ELF-1 (cell line): Measurements from ENCODE around the gene RAB3A.

Experiments
- DNase-seq: peaks from one replicate; pipeline ENCODE4 v3.0.0-alpha.2; 2016; ENCODE audit warnings: low read depth, low spot score

The RAB3A gene

GRCh38 chr19:18197941-18198340, 5.9 kb downstream of the RAB3A start:
- DNase-seq: no peak

GRCh38 chr19:18197306-18197705, 6.5 kb downstream of the RAB3A start:
- no peak for DNase-seq

GRCh38 chr19:18196511-18196845, 7.4 kb downstream of the RAB3A start:
- no peak for DNase-seq

- peak; percentile 60 for DNase-seq
Measured at GRCh38 chr19:18194554-18195238, 9.1 kb downstream of the RAB3A start.

- DNase-seq: no peak
Measured at GRCh38 chr19:18194181-18194530, 9.7 kb downstream of the RAB3A start.

GRCh38 chr19:18193388-18194180, 10.3 kb downstream of the RAB3A start:
- peak; percentile 30 for DNase-seq

- peak; percentile 100 for DNase-seq
Measured at GRCh38 chr19:18192673-18193387, 11.0 kb downstream of the RAB3A start, which contains the start of gene MPV17L2. MPV17L2 (plus strand) TSS chr19:18193218; CDS start chr19:18193282, 64 bp downstream.

GRCh38 chr19:18191640-18192062, 12.2 kb downstream of the RAB3A start:
- peak; percentile 69 for DNase-seq

GRCh38 chr19:18190278-18190677, 13.6 kb downstream of the RAB3A start:
- DNase-seq: no peak

GRCh38 chr19:18185538-18185937, 18.3 kb downstream of the RAB3A start:
- DNase-seq: peak; percentile 67

- no peak for DNase-seq
Measured at GRCh38 chr19:18183529-18183928, 20.3 kb downstream of the RAB3A start.

- no peak for DNase-seq
Measured at GRCh38 chr19:18179957-18180356, 23.9 kb downstream of the RAB3A start.

GRCh38 chr19:18176367-18177310, 27.2 kb downstream of the RAB3A start:
- DNase-seq: no peak

- DNase-seq: no peak
Measured at GRCh38 chr19:18174983-18175382, 28.9 kb downstream of the RAB3A start.

- peak; percentile 75 for DNase-seq
Measured at GRCh38 chr19:18173572-18174288, 30.1 kb downstream of the RAB3A start, which contains the start of gene IFI30. IFI30 (plus strand) TSS chr19:18173813; CDS start chr19:18173842, 29 bp downstream.

- no peak for DNase-seq
Measured at GRCh38 chr19:18173054-18173571, 30.7 kb downstream of the RAB3A start.

- no peak for DNase-seq
Measured at GRCh38 chr19:18172331-18173053, 31.4 kb downstream of the RAB3A start.

GRCh38 chr19:18171605-18172327, 32.1 kb downstream of the RAB3A start:
- no peak for DNase-seq

GRCh38 chr19:18170714-18171255, 33.1 kb downstream of the RAB3A start:
- DNase-seq: no peak
